Colonic mucosa (tissue), 4 donors: ENCODE measurements around the gene SORCS3. TPM values are rescaled to one million over a fixed set of nuclear protein-coding genes. Genes with fewer than 3 reads are reported as not detected.

ENCODE experiments used
- DNase-seq: peaks from one replicate; pipeline ENCODE4 v3.0.0-alpha.2; 2020
- H3K27ac ChIP-seq: fragments of 200-600 bp; one replicate; pipeline ENCODE4 v1.8.0; 2021
- H3K27me3 ChIP-seq: fragments of 200-600 bp; one replicate; pipeline ENCODE4 v1.8.0; 2021
- H3K36me3 ChIP-seq: fragments of 200-600 bp; one replicate; pipeline ENCODE4 v1.8.0; 2021
- H3K4me1 ChIP-seq: fragments of 200-600 bp; one replicate; pipeline ENCODE4 v1.8.0; 2021; ENCODE audit warnings: mild to moderate bottlenecking
- H3K4me3 ChIP-seq: fragments of 200-600 bp; one replicate; pipeline ENCODE4 v1.8.0; 2021
- H3K9ac ChIP-seq, 2 donors: one replicate each; pipeline ENCODE4 v1.7.0; 2013; ENCODE audit warnings: control low read depth in 2 of 2, low read depth in 2 of 2, low read length in 2 of 2
- H3K9me3 ChIP-seq: fragments of 200-600 bp; one replicate; pipeline ENCODE4 v1.8.0; 2021
- intact Hi-C: fragments of 100-400 bp; cut with DNase I; formaldehyde crosslinking; loops from one replicate; pipeline ENCODE4 v1.14.1; 2022
- total RNA-seq, 2 donors: library from RNA; stranded (reverse); fragmentation: NEBNext Ultra II Directional in 1 of 2; extraction: Animal tissue kit (Norgen Biotek cat#: 25700) in 1 of 2; gene quantifications; one replicate each; pipeline ENCODE4 v1.2.1, GENCODE V29; 2021
- TF ChIP-seq, protein P1 (sequence below): fragments of 200-600 bp; IDR thresholded peaks from one replicate; pipeline ENCODE4 v1.8.0; 2022; ENCODE audit warnings: antibody characterized with exemption, mild to moderate bottlenecking
- donor health status: healthy.
- donor health status: DM: no; HTN: no; CAD: no.
- donor health status: DM: no; HTN: no; CAD: no.

The SORCS3 gene
- total RNA-seq, 2 donors from 2014 or later, result 0.08 TPM; not detected in 1

GRCh38 chr10:105096316-105096715 lies 455.2 kb downstream of the SORCS3 start:
- TF ChIP-seq, protein P1, sequence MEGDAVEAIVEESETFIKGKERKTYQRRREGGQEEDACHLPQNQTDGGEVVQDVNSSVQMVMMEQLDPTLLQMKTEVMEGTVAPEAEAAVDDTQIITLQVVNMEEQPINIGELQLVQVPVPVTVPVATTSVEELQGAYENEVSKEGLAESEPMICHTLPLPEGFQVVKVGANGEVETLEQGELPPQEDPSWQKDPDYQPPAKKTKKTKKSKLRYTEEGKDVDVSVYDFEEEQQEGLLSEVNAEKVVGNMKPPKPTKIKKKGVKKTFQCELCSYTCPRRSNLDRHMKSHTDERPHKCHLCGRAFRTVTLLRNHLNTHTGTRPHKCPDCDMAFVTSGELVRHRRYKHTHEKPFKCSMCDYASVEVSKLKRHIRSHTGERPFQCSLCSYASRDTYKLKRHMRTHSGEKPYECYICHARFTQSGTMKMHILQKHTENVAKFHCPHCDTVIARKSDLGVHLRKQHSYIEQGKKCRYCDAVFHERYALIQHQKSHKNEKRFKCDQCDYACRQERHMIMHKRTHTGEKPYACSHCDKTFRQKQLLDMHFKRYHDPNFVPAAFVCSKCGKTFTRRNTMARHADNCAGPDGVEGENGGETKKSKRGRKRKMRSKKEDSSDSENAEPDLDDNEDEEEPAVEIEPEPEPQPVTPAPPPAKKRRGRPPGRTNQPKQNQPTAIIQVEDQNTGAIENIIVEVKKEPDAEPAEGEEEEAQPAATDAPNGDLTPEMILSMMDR, result no peak
- Histone ChIP-seq H3K9ac (no peak overlapping the region), H3K27ac (no peak overlapping the region), H3K4me1 (no peaks in the 10 kb centered on the region), H3K9me3 (no peaks in the 10 kb centered on the region), H3K36me3 (no peaks in the 10 kb centered on the region), H3K4me3 (no peak overlapping the region), H3K27me3 (no peaks in the 10 kb centered on the region)
- intact Hi-C loops, result no loop called here
- DNase-seq, result no peak

DNA sequence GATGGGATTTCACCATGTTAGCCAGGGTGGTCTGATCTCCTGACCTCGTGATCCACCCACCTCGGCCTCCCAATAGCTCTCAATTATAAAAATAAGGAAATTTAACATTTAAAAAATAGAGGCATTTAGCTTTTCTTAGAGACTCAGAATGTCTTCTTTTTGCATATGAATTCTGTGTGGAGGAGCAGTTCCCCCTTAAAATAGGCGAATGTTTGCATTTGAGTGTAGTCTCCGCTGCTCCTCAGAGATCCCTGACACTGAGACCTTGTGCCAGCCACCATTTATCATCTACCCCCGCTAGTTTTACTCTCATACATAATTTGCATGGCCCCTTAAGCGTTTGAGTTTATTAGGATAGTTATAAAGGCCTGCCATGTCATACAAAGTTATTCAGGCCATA lies 461.9 kb downstream of the SORCS3 start:
- TF ChIP-seq, protein P1, result no peak
- intact Hi-C loops, result no loop called here
- DNase-seq, result no peak

GRCh38 chr10:105104297-105104696 lies 463.2 kb downstream of the SORCS3 start:
- TF ChIP-seq, protein P1, result no peak
- no peak overlapping the region for H3K9ac ChIP-seq
- no peak overlapping the region for H3K4me3 ChIP-seq
- no peaks in the 10 kb centered on the region for H3K4me1 ChIP-seq
- no peak for DNase-seq
- no peaks in the 10 kb centered on the region for H3K9me3 ChIP-seq
- no peaks in the 10 kb centered on the region for H3K27me3 ChIP-seq
- intact Hi-C loops, result no loop called here
- no peaks in the 10 kb centered on the region for H3K36me3 ChIP-seq
- H3K27ac ChIP-seq, result no peak overlapping the region

More for the DNA sequence above, 461.9 kb downstream of the SORCS3 start:
- no peaks in the 10 kb centered on the region for H3K9me3 ChIP-seq
- H3K36me3 ChIP-seq, result no peaks in the 10 kb centered on the region
- no peaks in the 10 kb centered on the region for H3K27me3 ChIP-seq
- no peak overlapping the region for H3K27ac ChIP-seq
- H3K9ac ChIP-seq, result no peak overlapping the region
- H3K4me1 ChIP-seq, result no peaks in the 10 kb centered on the region
- no peak overlapping the region for H3K4me3 ChIP-seq

DNA sequence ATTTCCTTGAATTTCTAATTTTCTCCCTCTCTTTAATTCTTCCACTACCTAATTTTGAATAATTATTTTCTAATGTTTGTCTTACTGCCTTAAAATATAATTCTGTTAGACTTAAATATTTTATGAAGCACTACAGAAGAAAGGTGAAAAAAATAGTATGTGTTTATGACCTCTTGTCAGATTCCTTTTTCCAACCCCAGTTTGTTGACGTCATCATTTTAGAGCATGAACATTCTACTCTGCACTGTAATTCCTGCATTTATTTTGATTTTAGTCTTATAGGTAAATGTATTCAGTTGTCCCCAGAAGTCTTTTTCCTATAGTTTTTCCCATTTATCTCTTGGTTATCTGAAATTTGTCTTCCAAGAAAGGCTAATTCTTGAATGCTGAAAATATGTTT lies 468.1 kb downstream of the SORCS3 start:
- Histone ChIP-seq H3K9me3 (no peaks in the 10 kb centered on the region), H3K27ac (no peak overlapping the region), H3K4me1 (no peaks in the 10 kb centered on the region), H3K27me3 (no peaks in the 10 kb centered on the region), H3K36me3 (no peaks in the 10 kb centered on the region), H3K9ac (no peak overlapping the region), H3K4me3 (no peak overlapping the region)
- TF ChIP-seq, protein P1, result no peak
- no peak for DNase-seq
- intact Hi-C loops, result no loop called here

GRCh38 chr10:105112862-105113261 lies 471.8 kb downstream of the SORCS3 start:
- H3K27me3 ChIP-seq, result no peaks in the 10 kb centered on the region
- H3K9ac ChIP-seq, result no peak overlapping the region
- H3K27ac ChIP-seq, result no peak overlapping the region
- no peaks in the 10 kb centered on the region for H3K9me3 ChIP-seq
- TF ChIP-seq, protein P1, result no peak
- intact Hi-C loops, result no loop called here
- H3K36me3 ChIP-seq, result no peaks in the 10 kb centered on the region
- no peak for DNase-seq
- H3K4me1 ChIP-seq, result no peaks in the 10 kb centered on the region
- H3K4me3 ChIP-seq, result no peak overlapping the region

DNA sequence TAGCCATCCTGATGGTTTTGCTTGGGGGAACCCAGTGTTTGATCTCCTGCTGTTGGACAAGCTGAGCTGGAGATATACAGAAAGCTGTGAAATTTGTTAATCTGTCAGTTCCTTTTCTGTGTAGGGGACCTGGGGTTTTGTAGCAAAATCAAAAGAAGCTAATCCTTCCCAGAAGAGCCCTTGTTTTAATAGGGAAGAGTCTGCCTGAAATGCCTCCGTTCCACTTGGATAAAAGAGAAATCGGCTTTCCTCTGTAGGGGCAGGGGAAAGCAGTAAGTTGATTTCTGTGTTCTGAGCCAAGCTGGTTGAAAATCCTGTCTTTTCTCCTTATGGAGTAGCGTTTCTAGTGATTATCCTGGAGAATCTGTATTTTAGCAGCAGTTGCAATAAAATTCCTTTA lies 472.6 kb downstream of the SORCS3 start:
- Histone ChIP-seq H3K9ac (no peak overlapping the region), H3K4me1 (no peaks in the 10 kb centered on the region), H3K27ac (no peak overlapping the region), H3K4me3 (no peak overlapping the region), H3K9me3 (no peaks in the 10 kb centered on the region), H3K27me3 (no peaks in the 10 kb centered on the region), H3K36me3 (no peaks in the 10 kb centered on the region)
- DNase-seq, result no peak
- intact Hi-C loops, result no loop called here
- TF ChIP-seq, protein P1, result no peak
